ENCODE data around the gene PPHLN1.

GRCh38 chr12:42444192-42444943, 118.4 kb downstream of the PPHLN1 start:
- TF ChIP-seq CTCF (IDR thresholded peaks at IDR 0.05): no peak
- TF ChIP-seq POLR2A (IDR thresholded peaks at IDR 0.05): no peak

Measured in Peyer's patch (tissue), 4 donors.